ENCODE measurements around the gene ARFGEF3.

ARFGEF3 gene

DNA sequence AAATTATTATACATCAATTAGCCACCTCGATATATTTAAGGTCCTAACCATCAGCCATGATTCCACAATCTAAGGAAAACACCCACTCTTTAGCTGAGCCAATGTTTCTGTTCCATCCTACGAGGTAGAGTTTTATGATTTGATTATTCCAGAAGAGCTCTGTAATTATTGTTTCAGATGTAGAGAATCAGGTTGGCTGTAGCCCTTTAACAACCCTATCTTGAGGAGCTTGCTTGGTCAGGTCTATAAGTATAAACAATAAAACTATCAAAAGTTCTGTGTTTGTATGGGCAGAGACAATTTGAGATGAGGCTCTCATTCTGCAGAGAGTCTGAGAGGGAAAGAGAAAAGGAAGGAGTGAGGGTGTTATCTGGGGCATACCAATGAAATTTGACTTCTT lies 56.7 kb downstream of the ARFGEF3 start, which contains the start of gene PBOV1:
Gene PBOV1, minus strand, starts transcription at position 43 of the 400 bp plus-strand sequence. CDS start 96 bp downstream, outside the sequence.
- no peak for DNase-seq

DNA sequence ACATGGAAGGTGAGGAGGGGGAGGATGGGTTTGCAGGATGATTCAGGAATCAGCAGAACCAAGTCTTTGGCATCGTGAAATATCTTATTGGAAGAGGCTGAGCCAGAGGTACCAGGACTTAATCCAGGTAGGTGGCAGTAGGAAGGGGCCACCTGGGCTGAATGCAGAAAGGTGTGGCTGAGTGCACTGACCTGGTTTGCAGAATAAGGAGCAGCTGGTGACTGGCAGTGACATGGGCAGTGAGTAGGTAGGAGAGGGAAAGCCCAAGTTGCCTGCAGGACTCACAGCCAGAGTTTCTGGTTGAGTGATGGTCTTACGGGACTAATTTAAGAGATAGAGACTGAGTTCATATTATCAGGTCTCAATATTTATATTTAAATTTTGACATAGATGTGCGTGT lies 57.7 kb downstream of the ARFGEF3 start:
- no peak for DNase-seq

DNA sequence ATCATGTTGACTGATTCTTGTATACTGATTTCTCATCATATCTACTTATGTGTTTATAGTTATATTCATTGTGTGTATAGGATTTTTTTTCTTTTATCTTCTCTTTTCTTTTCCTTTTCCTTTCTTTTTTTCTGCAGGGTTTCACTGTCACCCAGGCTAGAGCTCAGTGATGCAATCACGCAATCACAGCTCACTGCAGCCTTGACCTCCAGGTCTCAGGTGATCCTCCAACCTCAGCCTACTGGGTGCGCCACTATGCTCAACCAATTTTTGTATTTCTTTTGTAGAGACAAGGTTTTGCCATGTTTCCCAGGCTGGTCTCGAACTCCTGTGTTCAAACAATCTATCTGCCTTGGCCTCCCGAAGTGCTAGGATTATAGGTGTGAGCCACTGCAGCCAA lies 58.2 kb downstream of the ARFGEF3 start:
- no peak for DNase-seq

DNA sequence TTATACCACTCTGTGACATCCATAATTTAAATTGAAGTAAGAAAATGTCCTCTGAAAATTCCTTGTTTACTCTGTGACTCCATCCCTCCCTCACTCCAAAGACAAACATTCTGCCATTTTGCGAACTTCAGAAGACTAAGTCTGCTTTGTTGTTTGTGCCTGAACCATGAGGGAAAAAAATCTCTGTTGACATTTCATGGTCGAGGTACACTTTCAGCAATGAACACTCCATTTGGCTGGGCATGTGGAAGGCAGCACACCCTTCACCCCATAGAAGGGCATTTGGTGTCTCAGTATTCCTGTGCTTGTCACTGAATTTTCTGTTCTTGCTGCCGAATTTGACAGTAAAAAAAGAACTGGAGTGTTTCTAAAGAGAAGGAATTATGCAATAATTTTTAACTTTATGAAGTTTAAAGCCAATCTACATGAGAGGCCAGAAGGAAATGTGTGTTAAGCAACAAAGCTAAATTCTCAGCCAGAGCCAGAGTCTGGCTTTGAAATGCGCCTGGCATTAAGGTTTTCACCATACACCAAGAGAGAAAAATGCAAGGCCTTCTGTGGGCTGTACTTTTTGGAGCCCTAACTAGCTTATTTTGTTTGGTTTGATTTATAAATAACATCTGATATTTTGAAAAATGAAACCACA lies 61.3 kb downstream of the ARFGEF3 start:
- DNase-seq: no peak

- DNase-seq: no peak
These were observed 64.2 kb downstream of the ARFGEF3 start for GRCh38 chr6:138225953-138226352.

DNA sequence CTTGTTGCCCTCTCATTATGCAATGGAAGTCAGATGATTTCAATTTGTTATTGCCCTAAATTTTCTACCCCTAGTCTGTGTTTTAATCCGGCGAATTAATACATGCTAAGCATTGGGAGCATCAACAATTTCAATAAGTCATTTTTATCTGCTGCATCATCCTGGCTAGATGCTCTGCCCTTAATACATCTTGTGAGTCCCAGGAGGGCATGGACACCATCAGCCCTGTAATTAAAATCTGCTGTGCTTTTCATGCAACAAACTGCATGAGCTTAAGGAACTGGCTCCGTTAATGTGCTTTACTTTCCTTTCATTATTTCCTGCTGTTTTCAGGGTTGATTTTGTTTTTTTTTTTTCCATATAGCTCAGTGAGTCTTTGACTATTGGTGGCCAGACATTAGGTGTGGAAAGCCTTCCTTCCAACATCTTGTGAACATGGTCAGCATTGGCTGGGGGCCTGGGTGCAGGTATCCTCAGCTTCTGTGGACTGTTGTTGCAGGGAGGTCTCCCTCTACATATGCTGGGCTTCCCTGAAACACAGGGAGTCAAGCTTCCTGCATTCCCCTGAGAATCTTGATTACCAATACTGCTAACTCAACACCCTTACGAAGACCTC lies 65.1 kb downstream of the ARFGEF3 start:
- DNase-seq: no peak

DNA sequence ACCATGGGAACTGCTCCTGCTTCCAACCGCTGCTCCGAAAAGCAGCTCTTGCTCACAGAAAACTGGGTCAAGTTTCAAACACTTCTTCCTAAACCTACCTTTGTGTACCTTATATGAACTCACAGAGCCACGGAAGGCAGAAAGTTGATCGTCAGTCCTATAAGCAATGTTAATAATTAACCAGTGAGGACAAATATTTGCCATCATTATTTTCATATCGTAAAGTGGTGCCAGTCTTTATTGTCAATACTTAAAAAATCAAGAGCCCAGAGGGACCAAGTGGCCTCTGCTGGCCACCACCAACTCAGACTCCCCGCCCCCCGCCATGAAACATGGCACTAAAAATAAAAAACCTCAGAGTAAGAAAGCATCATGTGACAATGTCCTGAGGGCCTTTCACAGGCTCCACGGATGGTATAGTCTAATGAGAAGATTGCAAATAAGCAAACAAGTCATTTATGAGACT lies 65.6 kb downstream of the ARFGEF3 start:
- no peak for DNase-seq

DNA sequence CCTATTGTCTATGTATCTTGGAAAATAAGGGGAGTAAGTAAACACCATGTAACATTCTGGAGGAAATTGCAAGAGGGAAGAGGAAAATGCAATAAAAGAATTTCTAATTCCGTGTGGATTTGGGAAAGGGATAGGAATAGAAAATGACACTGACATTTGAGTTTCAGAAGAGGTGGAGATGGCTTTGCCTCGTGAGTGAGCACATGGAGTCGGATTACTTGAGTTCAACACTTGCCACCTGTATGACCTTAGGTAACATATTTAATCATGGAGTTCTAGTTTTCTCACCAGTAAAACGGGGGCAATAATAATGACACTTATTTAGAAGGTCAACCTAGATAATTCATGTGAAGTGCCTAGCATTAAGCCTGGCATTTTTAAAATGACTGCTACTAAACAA lies 67.3 kb downstream of the ARFGEF3 start:
- DNase-seq: no peak

GRCh38 chr6:138229663-138230179 lies 68.0 kb downstream of the ARFGEF3 start:
- DNase-seq: no peak

DNA sequence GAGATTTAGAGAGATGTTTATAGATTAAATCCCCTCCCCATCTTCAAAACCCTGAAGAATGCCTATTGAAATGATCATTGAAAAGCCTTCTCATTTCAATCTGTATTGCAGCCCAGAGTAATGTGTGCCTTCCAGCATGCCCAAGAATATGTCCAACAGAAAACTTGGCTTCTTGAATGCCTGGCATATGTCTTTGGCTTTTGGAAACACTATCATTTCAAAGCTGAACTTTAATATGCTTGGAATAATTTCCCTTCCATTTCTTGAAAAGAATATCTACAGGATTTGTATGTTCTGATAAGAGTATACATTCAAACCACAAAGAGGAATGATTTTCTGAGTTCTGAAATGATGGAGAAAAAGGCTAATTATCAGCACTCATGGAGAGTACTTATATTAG lies 68.5 kb downstream of the ARFGEF3 start:
- no peak for DNase-seq

DNA sequence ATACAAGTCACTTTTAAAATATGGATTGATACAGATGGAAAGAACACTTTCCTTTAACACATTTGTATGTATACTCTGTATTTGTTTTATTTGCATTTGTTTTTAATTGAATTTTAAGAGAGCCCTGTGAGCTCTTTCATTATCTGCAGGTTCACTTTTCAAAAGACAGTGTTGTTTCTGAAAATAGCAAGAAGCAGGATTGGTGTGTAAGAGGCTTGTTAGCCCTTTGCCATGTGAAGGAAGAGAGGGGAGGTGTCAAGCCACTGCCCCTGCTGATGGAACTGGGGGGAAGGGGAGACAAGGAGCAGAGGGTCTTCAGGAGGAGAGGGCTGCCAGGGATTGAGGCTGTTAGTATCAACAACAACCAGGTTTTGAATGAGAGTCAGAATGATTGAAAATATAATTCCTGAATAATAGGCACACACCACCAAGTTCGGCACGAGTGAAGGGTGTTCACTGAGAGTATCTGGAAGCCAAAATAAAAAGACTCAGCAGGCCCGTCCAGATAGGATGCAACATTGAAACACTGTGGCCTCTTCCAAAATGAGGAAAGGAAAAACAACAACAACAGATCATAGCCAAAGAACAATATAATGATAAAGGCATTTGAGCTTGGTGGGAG lies 69.1 kb downstream of the ARFGEF3 start:
- no peak for DNase-seq

DNA sequence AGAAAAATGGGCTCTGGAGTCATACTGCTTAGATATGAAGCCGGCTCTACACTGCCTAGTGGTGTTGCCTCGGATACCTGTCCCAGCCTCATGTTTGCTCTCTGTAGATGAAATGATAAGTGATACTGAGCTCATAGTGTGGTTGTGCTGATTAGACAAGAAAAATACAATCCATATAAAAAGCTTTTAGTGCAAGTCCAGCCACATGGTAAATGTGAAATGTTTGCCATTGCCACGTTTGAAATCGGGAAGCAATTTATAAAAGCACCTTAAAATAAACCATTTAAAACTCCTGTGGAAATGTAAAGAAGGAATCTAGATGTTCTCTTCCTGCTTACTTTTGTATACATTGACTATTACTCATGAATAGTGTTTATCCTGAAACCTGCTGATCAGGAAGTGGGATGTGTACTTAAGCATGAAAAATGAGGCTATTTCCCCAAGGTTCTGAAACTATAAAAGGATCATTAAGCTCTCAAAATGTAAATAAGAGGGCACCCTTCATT lies 69.7 kb downstream of the ARFGEF3 start:
- no peak for DNase-seq

DNA sequence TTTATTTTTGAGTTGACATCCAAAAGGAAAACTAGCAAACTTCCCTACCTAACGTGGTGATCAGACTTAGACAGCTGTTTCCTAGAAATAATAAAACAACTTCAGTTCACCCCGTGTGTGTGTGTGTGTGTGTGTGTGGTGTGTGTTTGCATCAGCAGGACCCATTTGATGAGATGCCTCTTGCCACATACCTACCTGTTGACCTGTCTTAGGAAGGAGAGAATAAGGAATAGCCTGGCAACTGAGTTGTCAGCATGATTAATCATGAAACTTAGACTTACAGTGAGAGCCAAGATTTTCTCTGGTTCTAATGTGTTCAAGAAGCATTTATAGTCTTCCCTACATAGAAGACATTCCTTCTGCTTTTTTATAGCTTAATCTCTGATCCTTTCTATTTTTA lies 72.6 kb downstream of the ARFGEF3 start:
- no peak for DNase-seq

DNA sequence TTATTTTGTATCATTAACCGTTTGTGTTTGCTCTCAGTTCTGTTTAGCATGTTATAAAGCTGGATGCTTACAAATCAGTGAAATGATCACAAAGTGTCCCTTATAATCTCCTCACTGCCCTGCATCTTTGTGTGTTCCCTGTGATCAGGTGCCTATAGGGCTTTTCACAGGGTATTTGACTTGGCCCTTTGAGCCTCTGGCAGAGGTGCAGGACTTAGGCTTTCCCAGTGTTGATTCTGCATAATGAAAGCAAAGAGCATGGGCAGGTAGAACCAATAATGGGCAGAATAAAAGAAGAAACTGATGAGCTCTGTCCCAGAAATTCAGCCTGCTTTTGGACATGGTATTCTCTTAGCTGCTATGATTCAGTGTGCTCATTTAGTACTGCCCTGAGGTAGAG lies 73.5 kb downstream of the ARFGEF3 start:
- DNase-seq: no peak

DNA sequence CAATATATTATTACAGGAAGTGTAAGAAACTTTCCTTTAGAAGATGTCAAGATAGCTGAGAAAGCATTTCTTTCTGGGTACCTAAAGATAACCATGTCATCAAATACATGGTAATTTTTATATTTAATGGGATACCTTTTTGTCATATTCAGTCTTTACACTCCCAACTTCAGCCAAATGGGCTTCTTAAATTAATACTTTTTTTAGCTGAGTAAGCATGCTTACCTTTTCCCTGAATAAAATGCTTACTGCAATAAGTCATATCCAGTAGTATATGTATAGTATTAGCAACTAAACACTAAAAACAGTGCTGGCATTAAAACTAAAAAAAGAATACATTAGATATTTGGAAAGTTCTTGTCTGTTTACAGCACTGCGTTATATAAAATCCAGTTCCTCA lies 74.0 kb downstream of the ARFGEF3 start:
- DNase-seq: no peak

- DNase-seq: no peak
These were observed 75.7 kb downstream of the ARFGEF3 start for GRCh38 chr6:138237463-138237862.

DNA sequence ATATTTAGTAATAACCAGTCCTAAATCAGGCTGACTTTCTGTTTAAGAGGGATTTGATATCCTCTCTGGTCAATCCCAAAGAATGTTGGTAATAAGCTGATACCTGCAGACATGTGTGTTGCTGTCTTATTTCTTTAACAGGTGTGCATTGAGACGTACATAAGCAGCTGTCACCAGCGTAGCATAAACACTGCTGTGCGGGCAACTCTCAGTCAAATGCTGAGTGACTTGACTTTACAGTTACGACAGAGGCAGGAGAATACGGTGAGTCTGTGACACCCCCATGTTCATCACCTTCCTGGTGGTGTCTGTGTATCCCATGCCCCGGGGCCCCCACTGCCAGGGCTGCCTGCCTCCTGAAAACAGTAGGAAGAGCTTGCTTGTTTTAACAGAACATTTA lies 76.6 kb downstream of the ARFGEF3 start:
- DNase-seq: no peak

GRCh38 chr6:138239774-138240173 lies 78.0 kb downstream of the ARFGEF3 start:
- no peak for DNase-seq

GRCh38 chr6:138240476-138241245 lies 78.9 kb downstream of the ARFGEF3 start:
- DNase-seq: no peak

- DNase-seq: no peak
These were observed 79.6 kb downstream of the ARFGEF3 start for GRCh38 chr6:138241381-138241780.

- DNase-seq: no peak
These were observed 80.2 kb downstream of the ARFGEF3 start for GRCh38 chr6:138241934-138242333.

DNA sequence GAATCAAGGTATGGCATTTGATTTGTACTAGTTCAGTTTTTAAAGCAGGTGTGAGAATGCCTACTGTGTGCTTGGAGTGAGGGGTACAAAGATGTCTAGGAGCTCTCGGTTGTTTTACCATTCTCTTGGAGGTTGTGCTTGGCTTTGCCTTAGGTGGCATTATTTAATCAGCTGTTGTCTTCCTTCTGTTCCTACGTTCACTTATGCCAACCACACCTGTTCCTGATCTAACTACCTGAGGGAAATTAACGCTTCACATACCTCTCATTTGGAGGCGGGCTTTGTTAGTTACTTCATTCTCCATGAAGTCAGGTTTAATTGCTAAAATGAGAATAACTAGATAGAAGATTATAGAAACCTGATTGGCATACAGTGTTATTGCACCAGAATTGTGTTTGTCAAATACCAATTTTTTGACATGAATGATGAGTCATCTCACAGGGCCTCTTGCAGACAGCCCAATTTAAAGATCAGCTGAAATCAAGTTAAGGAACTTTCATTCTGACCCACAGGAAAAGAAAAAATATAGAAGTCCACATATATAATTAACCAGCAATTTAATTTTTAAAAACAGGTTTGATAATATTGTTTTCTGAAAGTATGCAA lies 81.4 kb downstream of the ARFGEF3 start:
- no peak for DNase-seq

GRCh38 chr6:138245751-138246150 lies 84.0 kb downstream of the ARFGEF3 start:
- no peak for DNase-seq
